GM19239 (cell line): ENCODE data around the gene EXOSC1.
"Not testable (repeated sequence)": the region's sequence is repeated elsewhere in the genome, so short reads cannot be mapped to it uniquely, and the experiment has no call there.

ENCODE experiments used
- DNase-seq: peaks from one replicate; pipeline ENCODE4 v3.0.0; 2011; ENCODE audit warnings: low spot score; ENCODE audit not compliant: insufficient read length
- FAIRE-seq: peaks from 2 replicates; lab custom pipeline; 2011; peaks lifted over from hg19 to GRCh38; lab: Jason Lieb, UNC

Gene EXOSC1

DNA sequence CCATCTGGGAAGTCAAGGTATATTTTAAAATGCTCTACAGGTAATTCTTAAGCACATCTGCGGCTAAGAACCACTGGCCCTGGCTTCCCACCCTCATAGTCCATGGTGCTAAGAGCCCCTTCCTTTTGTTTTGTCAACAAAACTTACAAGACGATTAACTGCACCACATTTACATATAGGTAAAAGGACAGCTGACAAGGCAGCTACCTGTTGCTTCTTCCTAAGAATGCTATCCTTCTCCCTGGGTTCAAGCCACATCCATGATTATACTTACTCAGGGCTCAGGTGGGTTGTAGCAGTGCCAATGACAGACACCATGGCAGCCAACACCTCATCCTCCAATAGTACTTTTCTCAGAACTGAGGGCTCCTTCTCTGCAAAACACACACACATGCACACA lies 16.5 kb upstream of the EXOSC1 start:
- DNase-seq (no peak), FAIRE-seq (no peak)

DNA sequence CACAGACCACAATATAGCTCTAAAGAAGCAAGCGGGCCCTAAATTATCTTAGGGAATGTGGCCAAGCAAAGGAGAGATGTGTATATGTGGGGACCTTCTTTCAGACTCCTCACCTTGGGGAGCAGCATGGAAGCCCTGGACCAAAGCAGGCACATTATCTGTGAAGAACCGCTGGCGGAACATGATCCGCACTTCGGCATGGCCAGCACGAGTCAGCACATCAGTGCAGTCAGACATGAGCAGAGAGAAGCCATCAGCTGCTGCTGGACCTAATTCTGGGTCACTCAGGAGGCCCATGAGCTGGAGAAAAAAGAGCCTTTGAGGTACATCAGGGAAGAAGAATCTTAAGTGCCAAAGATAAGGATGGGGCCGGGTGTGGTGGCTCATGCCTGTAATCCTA lies 14.1 kb upstream of the EXOSC1 start:
- FAIRE-seq = no peak
- no peak for DNase-seq

DNA sequence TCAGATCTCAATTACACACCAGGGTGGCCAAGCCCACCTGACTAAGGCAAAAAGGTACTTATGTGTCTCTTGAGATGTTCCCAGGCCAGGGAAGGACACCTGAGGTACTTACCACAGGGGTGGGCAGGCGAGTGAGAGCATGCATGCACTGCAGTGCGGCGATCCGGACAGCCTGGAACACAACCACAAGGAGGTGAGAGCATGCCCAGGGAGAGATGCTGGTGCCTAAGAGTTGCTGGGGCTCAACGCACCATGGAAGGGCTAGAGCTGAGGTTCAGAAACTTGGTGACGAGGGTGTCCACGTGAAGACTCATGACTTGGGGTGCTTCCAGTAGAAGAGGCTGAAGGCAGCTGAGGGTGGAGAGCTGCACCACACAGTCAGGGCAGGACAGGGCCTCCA lies 13.3 kb upstream of the EXOSC1 start:
- no peak for FAIRE-seq

GRCh38 chr10:97456686-97457065 lies 10.9 kb upstream of the EXOSC1 start:
- no peak for FAIRE-seq
- DNase-seq = no peak

More for the DNA sequence above, 13.3 kb upstream of the EXOSC1 start:
- no peak for DNase-seq

GRCh38 chr10:97456034-97456685 lies 10.4 kb upstream of the EXOSC1 start:
- no peak for FAIRE-seq
- DNase-seq = no peak

DNA sequence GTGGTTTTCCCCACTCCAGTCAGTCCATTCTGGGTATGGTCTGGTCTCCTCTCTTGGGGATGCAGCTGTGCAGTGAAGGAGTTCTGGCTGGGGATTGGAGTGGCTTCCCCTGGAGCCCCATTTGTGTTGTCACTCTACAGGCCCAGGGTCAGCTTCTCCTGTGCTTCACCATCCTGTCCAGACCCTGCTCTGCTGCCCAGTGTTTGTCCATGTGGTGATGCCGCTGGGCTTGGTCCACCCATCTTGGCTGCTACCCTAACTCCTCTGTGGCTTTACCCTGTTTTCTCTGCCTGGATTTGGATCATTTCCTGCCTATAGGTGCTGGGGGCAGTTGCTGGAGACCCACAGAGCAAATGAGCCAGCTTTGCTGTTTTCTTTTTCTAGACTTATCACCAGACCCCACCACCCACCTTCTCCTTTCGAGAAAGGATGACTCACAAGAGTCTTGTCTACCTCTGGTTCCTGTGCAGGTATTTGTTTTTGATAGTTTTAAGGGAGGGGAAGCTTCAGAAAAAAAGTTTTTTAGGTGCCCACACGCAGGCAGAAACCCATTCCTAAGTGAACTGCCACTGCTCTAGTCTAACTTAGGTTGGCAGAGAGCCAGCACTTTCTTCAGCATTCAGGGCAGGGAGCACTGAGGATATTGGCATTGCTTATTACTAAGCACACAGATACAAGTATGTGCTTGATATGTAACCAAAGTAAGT lies 8.7 kb upstream of the EXOSC1 start:
- DNase-seq (no peak), FAIRE-seq (no peak)

DNA sequence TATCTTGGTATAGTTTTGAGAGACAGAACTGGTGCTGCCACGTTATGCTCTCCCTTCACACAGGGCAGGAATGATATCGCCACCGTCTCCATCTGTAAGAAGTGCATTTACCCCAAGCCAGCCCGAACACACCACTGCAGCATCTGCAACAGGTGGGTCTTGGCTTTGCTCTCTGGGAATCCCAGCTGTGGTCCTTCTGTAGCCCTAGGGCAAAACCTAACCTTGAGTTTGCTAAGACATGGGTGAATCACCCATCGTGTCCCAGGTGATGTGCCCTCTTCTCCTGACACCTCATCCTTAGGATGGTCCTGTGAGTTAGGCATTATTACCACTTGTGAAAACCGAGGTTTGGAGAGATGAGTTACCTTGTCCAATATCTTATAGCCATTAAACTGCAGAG lies 6.5 kb upstream of the EXOSC1 start:
- no peak for DNase-seq
- no peak for FAIRE-seq

DNA sequence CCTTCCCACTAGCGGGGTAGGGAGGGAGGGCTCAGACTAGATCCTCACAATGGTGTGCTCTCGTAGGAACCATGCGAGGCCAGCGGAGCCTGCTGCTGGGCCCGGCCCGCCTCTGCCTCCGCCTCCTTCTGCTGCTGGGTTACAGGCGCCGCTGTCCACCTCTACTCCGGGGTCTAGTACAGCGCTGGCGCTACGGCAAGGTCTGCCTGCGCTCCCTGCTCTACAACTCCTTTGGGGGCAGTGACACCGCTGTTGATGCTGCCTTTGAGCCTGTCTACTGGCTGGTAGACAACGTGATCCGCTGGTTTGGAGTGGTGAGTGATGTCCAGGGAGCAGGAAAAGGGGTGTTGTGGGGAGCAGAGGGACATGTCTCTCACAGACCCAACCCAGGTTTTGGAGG lies 5.8 kb upstream of the EXOSC1 start:
- no peak for DNase-seq
- no peak for FAIRE-seq

DNA sequence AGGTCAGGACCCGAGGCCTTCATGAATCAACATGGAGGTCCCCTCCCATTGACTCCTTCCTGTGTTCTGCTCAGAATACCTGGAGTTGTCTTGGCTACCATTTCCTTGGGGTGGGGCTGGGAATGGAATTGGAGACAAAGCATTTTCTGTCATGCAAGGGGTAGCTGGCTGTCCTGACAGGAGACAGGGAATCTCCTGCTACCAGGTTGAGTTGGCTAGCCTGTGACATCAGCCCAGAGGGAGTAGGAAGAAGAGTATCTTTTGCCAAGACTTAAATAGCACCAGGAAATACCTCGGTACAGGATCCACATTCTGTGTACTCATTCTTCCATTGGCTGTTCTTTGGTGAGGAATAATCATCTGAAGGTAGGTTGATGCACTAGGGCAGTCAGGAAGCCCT lies 5.0 kb upstream of the EXOSC1 start:
- no peak for FAIRE-seq

GRCh38 chr10:97445357-97445721 lies 467 bp downstream of the EXOSC1 start:
- FAIRE-seq (peak; percentile 18), DNase-seq (no peak)

More for the DNA sequence above, 5.0 kb upstream of the EXOSC1 start:
- no peak for DNase-seq

DNA sequence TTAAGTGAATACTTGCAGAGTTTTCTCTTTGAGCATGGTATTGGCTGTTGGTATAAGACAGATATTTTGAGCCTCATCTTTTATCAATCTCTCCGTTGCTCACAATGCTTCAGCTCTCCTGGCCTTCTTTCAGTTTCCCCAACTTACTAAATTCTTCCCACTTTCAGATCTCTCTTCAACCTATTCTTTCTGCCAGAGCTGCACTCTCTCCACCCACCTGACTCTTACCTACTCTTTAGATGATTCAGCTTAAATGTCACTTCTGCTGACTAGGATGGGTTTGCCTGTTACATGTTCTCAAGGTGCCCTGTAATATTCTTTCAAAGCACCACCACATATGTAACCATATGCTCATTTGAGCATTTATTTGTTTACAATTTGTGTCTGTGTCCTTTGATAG lies 1.6 kb downstream of the EXOSC1 start:
- FAIRE-seq (no peak), DNase-seq (no peak)

DNA sequence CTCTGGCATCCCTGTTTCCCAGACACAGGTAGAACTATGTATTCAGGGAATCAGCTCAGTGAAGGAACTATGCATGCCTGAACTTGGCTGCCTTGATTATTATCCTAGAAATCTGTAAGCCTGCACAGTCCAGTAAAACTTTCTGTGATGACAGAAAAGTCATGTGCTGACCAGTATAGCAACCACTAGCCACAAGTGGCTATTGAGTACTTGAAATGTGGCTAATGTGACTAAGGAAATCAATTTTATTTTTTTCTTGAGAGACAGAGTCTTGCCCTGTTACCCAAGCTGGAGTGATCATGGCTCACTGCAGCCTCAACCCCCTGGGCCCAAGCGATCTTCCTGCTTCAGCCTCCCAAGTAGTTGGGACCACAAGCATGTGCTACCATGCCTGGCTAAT lies 3.5 kb downstream of the EXOSC1 start:
- DNase-seq = no peak
- no peak for FAIRE-seq

GRCh38 chr10:97435211-97435610 lies 10.6 kb downstream of the EXOSC1 start:
- FAIRE-seq (no peak), DNase-seq (no peak)

DNA sequence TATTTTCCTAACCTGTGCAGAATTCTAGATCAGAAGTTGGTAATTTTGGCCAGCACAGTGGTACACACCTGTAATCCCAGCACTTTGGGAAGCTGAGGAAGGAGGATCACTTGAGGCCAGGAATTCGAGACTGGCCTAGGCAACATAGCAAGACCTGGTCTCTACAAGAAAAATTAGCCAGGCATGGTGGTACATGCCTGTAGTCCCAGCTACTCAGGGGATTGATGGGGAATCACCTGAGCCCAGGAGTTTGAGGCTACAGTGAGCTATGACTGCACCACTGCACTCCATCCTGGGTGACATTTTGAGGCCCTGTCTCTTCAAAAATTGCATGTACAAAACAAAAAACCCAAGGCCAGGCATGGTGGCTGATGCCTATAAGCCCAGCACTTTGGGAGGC lies 11.2 kb downstream of the EXOSC1 start:
- DNase-seq = no peak
- FAIRE-seq = no peak

- DNase-seq (no peak), FAIRE-seq (no peak)
Measured at GRCh38 chr10:97434055-97434454, 11.8 kb downstream of the EXOSC1 start.

GRCh38 chr10:97428572-97428981 lies 17.2 kb downstream of the EXOSC1 start:
- FAIRE-seq (no peak), DNase-seq (no peak)

GRCh38 chr10:97427571-97428179 lies 18.1 kb downstream of the EXOSC1 start:
- FAIRE-seq = peak; percentile 11

DNA sequence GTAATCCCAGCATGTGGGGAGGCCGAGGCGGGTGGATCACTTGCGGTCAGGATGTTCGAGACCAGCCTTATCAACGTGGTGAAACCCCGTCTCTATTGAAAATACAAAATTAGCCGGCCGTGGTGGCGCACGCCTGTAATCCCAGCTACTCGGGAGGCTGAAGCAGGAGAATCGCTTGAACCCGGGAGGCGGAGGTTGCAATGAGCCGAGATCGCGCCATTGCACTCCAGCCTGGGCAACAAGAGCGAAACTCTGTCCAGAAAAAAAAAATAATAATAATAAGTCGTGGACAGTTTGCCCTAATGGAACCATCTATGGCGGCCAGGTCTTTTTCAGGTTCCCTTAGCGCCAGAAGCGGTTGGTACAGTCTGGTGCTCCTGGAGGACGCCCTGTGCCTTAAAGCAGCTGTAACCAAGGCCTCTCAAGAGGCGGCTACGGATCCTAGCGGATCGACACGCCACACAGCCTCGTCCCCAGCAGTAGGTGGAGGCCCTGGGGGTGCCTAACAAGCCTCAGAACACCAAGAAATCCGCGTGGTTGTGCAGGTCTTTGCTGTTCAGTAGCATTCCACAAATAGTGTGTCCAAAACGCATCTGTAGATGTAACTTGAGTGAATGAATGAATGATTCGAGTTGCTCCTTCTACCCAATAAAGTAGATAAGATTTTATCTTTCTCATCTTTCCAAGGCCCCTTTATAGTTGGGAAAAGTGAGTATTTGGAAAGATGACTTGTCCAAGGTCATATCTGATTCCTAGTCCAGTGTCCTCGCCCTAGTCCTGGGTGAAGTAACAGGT lies 18.8 kb downstream of the EXOSC1 start:
- DNase-seq (no peak), FAIRE-seq (no peak)

More at GRCh38 chr10:97427571-97428179, 18.1 kb downstream of the EXOSC1 start:
- DNase-seq = no peak

- peak; percentile 84 for FAIRE-seq
- peak; percentile 98 for DNase-seq
Measured at GRCh38 chr10:97425964-97426775, 19.6 kb downstream of the EXOSC1 start, which contains the start of gene PGAM1. Gene PGAM1 (plus strand): TSS chr10:97426191. CDS start chr10:97426308, 117 bp downstream.

DNA sequence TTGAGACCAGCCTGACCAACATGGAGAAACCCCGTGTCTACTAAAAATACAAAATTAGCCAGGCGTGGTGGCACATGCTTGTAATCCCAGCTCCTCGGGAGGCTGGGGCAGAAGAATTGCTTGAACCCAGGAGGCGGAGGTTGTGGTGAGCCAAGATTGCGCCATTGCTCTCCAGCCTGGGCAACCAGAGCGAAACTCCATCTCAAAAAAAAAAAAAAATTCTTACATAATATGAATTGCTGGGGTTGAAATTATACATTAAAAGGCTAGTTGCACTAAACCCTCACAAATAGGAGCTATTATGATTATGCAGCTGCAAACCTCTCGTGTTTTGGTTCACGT lies 22.1 kb downstream of the EXOSC1 start:
- FAIRE-seq, DNase-seq: not testable (repeated sequence)
